Esophagus muscularis mucosa (tissue), 4 donors: ENCODE data around the gene G6PD.

Experiments
- CTCF ChIP-seq, 3 experiments: fragments of 200-600 bp in 2 of 3; fragments of 450-650 bp in 1 of 3; sonication (generic) in 2 of 3; IDR thresholded peaks; one replicate each; pipeline ENCODE4 v1.5.1; 2017 to 2019; ENCODE audit warnings: antibody characterized with exemption in 3 of 3, mild to moderate bottlenecking in 2 of 3, moderate library complexity in 1 of 3
- EP300 ChIP-seq: sonication (generic); formaldehyde crosslinking; IDR thresholded peaks from one replicate; pipeline ENCODE4 v1.6.1; 2017; ENCODE audit warnings: antibody characterized with exemption
- POLR2A ChIP-seq: fragments of 450-650 bp; IDR thresholded peaks from one replicate; pipeline ENCODE4 v1.6.1; 2017; ENCODE audit warnings: antibody characterized with exemption, moderate library complexity, mild to moderate bottlenecking, low read depth
- POLR2AphosphoS5 ChIP-seq, 2 donors: sonication (generic); formaldehyde crosslinking; IDR thresholded peaks; one replicate each; pipeline ENCODE4 v1.6.1; 2017; ENCODE audit warnings: antibody characterized with exemption in 2 of 2

GRCh38 chrX:154505734-154506133 lies 40.9 kb downstream of the G6PD start:
- TF ChIP-seq CTCF (IDR thresholded peaks at IDR 0.05) = no peak
- TF ChIP-seq POLR2AphosphoS5 (IDR thresholded peaks at IDR 0.05) = no peak
- TF ChIP-seq POLR2A = no peak
- TF ChIP-seq EP300 = no peak
